Ovary (tissue), 1 donor: ENCODE data around the gene CELF2.

Experiments used
- EP300 ChIP-seq: sonication (generic); formaldehyde crosslinking; IDR thresholded peaks from one replicate; pipeline ENCODE4 v1.6.1; 2017; ENCODE audit warnings: antibody characterized with exemption
- POLR2A ChIP-seq: fragments of 450-650 bp; IDR thresholded peaks from one replicate; pipeline ENCODE4 v1.6.1; 2017; ENCODE audit warnings: antibody characterized with exemption, mild to moderate bottlenecking, moderate library complexity

DNA sequence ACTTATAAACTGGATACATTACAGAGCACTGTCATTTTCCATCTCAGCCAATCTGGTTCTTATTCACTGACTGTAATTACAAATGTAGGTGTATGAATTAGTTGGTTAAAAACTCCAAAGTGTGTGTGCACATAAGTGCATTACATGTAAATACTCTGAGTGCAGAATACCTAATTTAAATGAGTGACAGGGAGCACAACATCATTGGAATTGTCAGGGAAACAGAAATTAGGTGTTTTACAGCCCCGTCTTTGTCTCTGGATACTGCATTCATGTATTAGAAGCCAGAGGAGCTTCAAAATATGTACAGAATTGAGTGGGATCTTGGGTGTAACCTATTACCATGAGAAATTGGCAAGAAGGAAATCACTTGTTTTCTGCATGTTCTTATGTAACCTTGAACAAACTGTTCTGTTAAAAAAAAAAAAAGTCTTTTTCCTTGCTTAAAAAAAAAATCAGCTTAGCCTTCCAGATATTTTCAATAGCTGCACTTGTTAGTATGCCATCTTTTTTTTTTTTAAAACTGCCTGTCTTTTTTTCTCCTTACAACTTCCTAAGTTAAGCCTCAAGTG is 31.1 kb downstream of the CELF2 start:
- no peak for TF ChIP-seq EP300
- no peak for TF ChIP-seq POLR2A
